HG03558 (cell line): ENCODE results near the gene DCAF10.
"Not testable (repeated sequence)": the region's sequence is repeated elsewhere in the genome, so short reads cannot be mapped to it uniquely, and the experiment has no call there.

Experiments
- ATAC-seq: cut with Tn5 transposase; IDR thresholded peaks from one replicate; pipeline ENCODE4 v1.9.1; 2021; ENCODE audit warnings: moderate number of reproducible peaks; ENCODE audit not compliant: unreplicated experiment; ENCODE audit errors: extremely low read depth

Gene DCAF10

GRCh38 chr9:37906312-37907239 is 106.0 kb downstream of the DCAF10 start:
- ATAC-seq = no peak

- ATAC-seq = no peak
Measured at GRCh38 chr9:37908283-37908682, 107.7 kb downstream of the DCAF10 start.

- ATAC-seq = no peak
Measured at GRCh38 chr9:37908698-37909186, 108.1 kb downstream of the DCAF10 start.

- ATAC-seq = no peak
Measured at GRCh38 chr9:37909326-37909725, 108.7 kb downstream of the DCAF10 start.

GRCh38 chr9:37909836-37910235 is 109.2 kb downstream of the DCAF10 start:
- not testable (repeated sequence) for ATAC-seq

GRCh38 chr9:37910271-37910670 is 109.7 kb downstream of the DCAF10 start:
- no peak for ATAC-seq

GRCh38 chr9:37911271-37911681 is 110.7 kb downstream of the DCAF10 start:
- ATAC-seq = no peak

- no peak for ATAC-seq
Measured at GRCh38 chr9:37913480-37914153, 113.0 kb downstream of the DCAF10 start.

- no peak for ATAC-seq
Measured at GRCh38 chr9:37914154-37914551, 113.6 kb downstream of the DCAF10 start.

- no peak for ATAC-seq
Measured at GRCh38 chr9:37914701-37915358, 114.2 kb downstream of the DCAF10 start.

GRCh38 chr9:37915911-37916470 is 115.4 kb downstream of the DCAF10 start:
- no peak for ATAC-seq

- no peak for ATAC-seq
Measured at GRCh38 chr9:37916471-37917312, 116.1 kb downstream of the DCAF10 start.
